Measurements from ENCODE around the gene UBE2R2. TPM values are rescaled to one million over a fixed set of nuclear protein-coding genes. Genes with fewer than 3 reads are reported as not detected.
"Not testable (repeated sequence)": the region's sequence is repeated elsewhere in the genome, so short reads cannot be mapped to it uniquely, and the experiment has no call there.

The UBE2R2 gene
- total RNA-seq, 1 donor from 2014 or later: 57.7 TPM

DNA sequence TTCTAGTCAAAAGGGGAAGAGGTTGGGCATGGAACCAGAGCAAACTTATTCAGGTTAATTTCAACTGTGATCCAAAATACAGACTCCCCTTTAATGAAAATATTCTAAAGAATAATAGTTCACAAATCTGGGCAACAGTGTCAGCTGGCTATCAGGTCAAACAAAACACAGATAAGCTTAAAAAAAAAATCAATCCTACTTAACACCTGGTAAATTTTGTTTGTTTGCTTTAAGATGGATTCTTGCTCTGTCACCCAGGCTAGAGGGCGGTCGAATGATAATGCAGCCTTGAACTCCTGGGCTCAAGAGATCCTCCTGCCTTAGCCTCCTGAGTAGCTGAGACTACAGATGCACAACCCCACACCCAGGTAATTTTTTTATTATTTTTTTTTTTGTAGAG is 142.8 kb downstream of the UBE2R2 start:
- Mint-ChIP-seq H3K9me3 (ENCODE audit: unreplicated experiment) (no peaks in the 10 kb centered on the region), H3K4me3 (ENCODE audit: unreplicated experiment) (no peak overlapping the region), H3K36me3 (ENCODE audit: low read depth, unreplicated experiment) (peaks cover 29% of the 10 kb centered on the region), H3K27me3 (ENCODE audit: unreplicated experiment) (no peaks in the 10 kb centered on the region), H3K27ac (ENCODE audit: unreplicated experiment) (no peak overlapping the region), H3K4me1 (ENCODE audit: unreplicated experiment) (no peaks in the 10 kb centered on the region)
- DNase-seq (ENCODE audit: low spot score): no peak
- TF ChIP-seq CTCF (IDR thresholded peaks at IDR 0.05; ENCODE audit: unreplicated experiment): no peak

DNA sequence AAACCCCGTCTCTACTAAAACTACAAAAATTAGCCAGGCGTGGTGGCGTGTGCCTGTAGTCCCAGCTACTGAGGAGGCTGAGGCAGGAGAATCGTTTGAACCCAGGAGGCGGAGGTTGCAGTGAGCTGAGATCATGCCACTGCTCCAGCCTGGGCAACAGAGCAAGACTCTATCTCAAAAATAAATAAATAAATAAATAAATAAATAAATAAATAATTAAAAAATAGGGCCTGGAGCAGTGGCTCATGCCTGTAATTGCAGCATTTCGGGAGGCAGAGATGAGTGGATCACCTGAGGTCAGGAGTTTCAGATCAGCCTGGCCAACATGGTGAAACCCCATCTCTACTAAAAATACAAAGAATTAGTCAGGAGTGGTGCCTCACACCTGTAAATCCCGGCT is 145.5 kb downstream of the UBE2R2 start:
- DNase-seq (ENCODE audit: low spot score); H3K27me3 Mint-ChIP-seq (ENCODE audit: unreplicated experiment); H3K4me1 Mint-ChIP-seq (ENCODE audit: unreplicated experiment); H3K27ac Mint-ChIP-seq (ENCODE audit: unreplicated experiment); H3K9me3 Mint-ChIP-seq (ENCODE audit: unreplicated experiment); H3K4me3 Mint-ChIP-seq (ENCODE audit: unreplicated experiment): not testable (repeated sequence)
- peaks cover 18% of the 10 kb centered on the region for H3K36me3 Mint-ChIP-seq (ENCODE audit: low read depth, unreplicated experiment)

GRCh38 chr9:33964086-33964768 is 147.3 kb downstream of the UBE2R2 start:
- no peaks in the 10 kb centered on the region for H3K9me3 Mint-ChIP-seq (ENCODE audit: unreplicated experiment)
- H3K27me3 Mint-ChIP-seq (ENCODE audit: unreplicated experiment): no peaks in the 10 kb centered on the region
- no peak overlapping the region for H3K27ac Mint-ChIP-seq (ENCODE audit: unreplicated experiment)
- H3K4me1 Mint-ChIP-seq (ENCODE audit: unreplicated experiment): no peaks in the 10 kb centered on the region
- no peak for TF ChIP-seq CTCF (IDR thresholded peaks at IDR 0.05; ENCODE audit: unreplicated experiment)
- DNase-seq (ENCODE audit: low spot score): no peak
- peaks cover 15% of the 10 kb centered on the region for H3K36me3 Mint-ChIP-seq (ENCODE audit: low read depth, unreplicated experiment)
- no peak overlapping the region for H3K4me3 Mint-ChIP-seq (ENCODE audit: unreplicated experiment)

Other genes starting within 250 kb of the UBE2R2 start
- 0.59 TPM for gene PRSS3, start 21.6 kb upstream of the UBE2R2 start, total RNA-seq (ENCODE audit: unreplicated experiment)
- 87.7 TPM for gene UBAP2, start 231.7 kb downstream of the UBE2R2 start, total RNA-seq (ENCODE audit: unreplicated experiment)